Activated CD4-positive, CD25-positive, alpha-beta regulatory T cell (primary cell): ENCODE results near the gene MUC6.
"Not testable (repeated sequence)": the region's sequence is repeated elsewhere in the genome, so short reads cannot be mapped to it uniquely, and the experiment has no call there.

Experiments used
- DNase-seq, 4 experiments: peaks; one replicate each; lab custom pipeline; 2025; lab: John Stamatoyannopoulos, UW

MUC6 gene

DNA sequence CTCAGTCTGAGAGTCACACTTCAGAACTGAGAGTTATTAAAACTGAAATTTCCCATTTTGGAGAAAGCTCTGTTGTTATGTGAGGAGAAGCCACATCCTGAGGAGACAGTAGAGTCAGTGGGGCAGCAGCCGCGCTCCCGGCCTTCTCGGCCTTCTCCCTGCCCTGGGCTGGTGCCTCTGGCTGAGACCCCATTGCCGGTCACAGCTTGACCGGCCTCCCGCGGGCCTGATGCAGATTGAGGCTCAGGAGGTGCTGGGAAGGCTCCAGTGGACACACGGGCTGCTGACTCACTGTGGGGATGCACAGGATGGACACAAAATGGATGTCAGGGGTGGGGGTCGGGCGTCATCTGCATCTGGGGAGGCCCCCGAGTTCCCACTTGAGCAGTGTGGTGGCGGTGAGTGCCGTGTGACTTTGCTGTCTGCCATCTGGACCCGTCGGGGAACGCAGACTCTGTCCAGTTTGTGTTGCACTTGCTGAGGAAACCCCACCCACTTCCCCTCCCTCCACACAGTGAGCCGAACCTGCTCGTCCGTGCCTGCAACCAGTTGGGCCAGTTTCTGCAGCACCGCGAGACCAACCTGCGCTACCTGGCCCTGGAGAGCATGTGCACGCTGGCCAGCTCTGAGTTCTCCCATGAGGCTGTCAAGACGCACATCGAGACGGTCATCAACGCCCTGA lies 50.1 kb downstream of the MUC6 start:
- DNase-seq, result no peak

DNA sequence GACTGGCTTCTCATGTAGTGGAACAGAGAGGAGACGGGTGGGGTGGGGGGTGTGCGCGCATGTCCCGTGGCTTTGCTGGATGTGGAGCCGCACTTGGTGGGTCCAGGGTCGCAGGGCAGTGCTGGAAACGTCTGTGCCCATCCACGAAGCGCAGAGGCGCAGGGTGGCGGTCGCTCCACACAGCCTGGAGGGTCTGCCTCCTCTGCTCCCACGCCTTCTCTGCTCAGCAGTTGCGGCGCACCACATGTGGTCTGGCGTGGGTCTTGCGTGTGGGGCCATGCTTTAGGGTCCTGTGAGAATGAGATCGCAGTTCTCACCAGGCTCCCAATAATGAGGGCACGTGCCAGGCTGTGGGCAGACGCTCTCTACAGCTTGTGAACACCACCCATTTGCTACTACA lies 50.7 kb downstream of the MUC6 start:
- no peak for DNase-seq

DNA sequence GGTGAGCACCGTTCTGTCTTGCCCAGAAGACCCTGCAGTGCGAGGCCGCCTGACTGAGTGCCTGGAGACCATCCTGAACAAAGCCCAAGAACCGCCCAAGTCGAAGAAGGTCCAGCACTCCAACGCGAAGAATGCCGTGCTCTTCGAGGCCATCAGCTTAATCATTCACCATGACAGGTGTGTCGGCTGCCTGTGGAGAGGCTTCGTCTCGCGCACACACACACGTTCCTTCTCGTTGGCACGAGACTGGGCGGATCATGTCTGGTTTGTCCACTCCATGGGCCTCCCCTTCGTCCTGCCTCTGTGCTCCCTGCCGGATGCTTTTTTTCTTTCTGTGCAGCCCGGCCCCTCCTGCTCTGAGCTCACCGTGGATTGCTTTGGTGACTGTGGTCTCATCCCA lies 51.1 kb downstream of the MUC6 start:
- no peak for DNase-seq

DNA sequence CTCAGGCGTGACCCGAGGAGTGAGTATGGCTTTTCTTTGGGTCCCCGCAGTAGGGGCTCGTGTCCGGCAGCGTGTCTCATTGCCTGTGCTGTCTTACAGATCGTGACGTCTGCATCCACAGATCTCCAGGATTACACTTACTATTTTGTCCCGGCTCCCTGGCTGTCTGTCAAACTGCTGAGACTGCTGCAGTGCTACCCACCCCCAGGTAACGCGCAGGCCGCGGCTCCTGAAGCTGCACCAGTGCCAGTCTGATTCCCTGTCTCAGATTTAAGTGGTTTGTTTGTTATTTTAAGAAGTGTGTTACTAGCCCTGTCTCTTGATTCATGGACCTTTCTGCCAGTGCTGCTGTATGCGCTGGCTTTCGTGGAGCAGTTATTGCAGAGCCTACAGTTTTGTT lies 52.0 kb downstream of the MUC6 start:
- no peak for DNase-seq

GRCh38 chr11:981764-982163 lies 54.8 kb downstream of the MUC6 start:
- no peak for DNase-seq

DNA sequence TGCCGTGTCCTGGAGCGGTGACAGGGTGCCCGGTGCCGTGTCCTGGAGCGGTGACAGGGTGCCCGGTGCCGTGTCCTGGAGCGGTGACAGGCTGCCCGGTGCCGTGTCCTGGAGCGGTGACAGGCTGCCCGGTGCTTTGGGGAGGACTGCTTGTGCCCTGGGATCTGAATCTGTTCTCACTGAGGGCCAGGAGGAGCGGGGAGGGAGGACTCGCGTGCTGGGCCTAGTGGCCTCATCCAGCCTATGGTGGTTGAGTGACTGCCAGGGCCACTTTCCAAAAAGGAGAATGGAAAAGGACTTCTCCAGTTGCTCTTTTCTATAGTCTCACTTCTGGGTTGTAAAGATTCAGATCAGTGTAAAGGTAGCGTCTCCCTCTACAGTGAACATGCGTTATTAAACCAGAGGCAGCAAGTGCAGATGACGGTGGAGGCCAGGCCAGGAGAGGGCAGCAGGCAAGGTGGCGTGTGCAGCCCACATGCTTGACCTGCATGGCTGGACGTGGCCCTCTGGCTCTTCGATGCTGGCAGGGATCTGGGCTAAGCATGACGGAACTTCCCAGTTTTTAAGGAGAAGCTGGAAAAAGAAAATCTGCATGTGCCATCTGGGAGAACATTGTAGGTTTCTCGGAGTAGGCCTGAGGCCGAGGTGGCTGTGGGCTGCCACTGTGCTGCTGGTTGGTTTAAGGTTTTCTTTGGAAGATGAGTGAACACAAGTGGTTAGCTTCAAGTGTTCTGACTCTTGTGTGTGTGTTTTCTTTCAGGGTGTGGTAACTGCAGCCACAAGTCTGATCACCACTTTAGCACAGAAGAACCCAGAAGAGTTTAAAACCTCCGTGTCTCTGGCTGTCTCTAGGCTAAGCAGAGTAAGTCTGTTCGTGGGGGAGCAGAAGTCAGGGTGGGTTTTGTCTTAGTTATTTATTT lies 55.8 kb downstream of the MUC6 start:
- no peak for DNase-seq

DNA sequence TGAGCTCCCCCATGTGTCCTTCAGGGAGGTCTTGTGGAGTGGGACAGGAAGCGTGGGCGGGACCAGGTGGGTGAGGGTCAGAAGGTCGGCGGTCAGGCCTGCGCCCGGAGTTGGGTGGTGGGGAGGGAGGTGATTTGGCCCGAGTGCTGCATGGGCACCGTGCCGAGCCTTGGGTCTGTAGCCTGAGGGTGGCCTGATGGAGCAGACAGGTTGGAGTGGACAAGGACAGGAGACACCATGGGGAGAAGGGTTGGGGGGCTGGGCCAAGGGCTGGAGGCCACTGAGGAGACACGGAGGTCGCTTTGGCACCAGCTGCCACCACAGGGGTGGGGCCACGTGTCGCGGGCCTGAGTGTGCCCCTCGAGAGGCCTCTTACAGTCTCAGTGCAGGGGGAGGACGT lies 57.7 kb downstream of the MUC6 start:
- no peak for DNase-seq

GRCh38 chr11:977830-978720 lies 58.4 kb downstream of the MUC6 start:
- DNase-seq, result no peak

DNA sequence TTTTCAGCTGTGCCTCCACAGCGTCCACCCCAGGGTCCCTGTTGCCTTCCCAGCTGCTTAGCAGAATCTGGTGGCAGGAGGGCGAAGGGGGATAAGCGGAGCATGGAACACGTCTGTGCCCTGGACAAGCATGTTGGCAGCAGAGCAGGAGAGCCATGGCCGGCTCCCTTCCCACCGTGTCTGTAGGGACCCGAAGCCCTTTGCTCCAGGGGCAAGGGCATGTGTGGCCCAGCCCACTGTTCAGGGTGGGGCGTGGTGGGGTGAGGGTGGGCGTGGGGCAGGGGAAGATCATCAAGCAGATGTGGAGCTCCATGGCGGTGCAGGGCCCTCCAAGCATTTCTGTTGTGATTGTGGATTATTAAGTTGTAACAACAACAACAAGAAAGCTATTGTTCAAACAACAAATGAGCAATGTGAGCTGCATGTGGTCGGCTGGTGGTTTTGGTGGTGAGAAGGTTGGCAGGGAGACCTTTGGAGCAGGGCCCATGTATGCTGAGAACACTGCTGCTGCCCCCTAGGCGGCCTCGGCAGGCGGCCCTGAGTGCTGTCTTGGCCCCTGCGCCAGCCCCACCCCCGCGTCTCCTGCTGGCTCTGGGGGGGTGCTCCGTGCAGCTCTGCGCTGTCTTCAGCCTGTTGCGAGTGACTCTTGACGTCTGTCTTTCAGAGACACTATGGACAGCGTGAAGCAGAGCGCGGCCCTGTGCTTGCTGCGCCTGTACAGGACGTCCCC lies 59.9 kb downstream of the MUC6 start:
- DNase-seq, result no peak

- no peak for DNase-seq
Observed at GRCh38 chr11:975827-976226, 60.7 kb downstream of the MUC6 start.

DNA sequence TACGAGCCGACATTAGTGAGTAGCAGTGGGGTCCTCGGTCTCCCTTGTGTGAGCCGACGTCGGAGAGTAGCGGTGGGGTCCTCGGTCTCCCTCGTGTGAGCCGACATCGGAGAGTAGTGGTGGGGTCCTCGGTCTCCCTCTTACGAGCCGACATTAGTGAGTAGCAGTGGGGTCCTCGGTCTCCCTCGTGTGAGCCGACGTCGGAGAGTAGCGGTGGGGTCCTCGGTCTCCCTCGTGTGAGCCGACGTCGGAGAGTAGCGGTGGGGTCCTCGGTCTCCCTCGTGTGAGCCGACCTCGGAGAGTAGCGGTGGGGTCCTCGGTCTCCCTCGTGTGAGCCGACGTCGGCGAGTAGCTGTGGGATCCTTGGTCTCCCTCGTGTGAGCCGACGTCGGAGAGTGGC lies 61.1 kb downstream of the MUC6 start:
- DNase-seq, result not testable (repeated sequence)

DNA sequence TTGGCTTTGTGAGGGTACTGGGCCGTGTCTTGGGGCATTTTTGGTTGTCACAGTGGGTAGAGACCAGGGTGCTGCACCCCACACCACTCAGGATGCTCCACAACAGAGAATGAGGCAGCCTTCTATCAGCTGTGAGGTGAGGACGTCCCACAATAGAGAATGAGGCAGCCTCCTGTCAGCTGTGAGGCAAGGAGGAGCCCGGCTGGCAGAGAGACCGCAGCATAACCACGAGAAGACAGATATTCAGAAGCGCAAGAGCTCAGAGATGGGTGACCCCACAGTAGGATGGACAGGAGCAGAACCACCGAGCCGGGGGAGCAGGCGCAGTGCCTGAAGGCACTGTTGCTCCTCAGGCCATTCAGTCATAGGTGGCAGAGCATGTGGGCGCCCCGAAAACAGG lies 63.3 kb downstream of the MUC6 start:
- no peak for DNase-seq

DNA sequence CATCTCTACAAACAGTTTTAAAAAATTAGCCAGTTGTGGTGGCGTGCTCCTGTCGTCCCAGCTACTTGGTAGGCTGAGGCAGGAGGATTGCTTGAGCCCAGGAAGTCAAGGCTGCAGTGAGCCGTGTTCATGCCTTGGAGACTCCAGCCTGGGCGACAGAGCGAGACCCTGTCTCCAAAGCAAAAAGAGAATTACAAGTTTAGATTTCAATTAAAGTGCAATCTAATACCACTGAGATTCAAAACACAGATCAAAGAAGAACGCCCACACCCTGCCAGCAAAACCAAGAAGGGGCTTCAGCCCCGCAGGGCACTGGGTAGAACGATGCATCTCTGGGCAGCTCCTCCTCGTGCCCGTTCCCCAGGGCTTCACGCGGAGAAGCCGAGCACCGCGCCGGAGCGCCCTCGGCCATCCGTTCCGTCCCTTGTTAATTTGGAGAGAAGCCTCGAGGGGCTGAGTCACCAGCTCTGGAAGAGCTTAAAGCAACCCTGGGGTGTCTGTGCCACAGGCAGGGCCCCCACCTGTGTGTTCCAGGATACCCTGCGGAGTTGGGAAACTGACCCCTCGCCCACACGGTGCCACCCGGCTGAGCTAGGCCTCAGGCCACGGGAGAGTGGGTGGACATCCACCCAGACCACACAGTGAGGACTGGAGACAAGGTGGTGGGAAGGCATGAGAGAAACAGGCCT lies 63.9 kb downstream of the MUC6 start:
- DNase-seq, result no peak

GRCh38 chr11:971731-972365 lies 64.7 kb downstream of the MUC6 start:
- DNase-seq, result no peak

DNA sequence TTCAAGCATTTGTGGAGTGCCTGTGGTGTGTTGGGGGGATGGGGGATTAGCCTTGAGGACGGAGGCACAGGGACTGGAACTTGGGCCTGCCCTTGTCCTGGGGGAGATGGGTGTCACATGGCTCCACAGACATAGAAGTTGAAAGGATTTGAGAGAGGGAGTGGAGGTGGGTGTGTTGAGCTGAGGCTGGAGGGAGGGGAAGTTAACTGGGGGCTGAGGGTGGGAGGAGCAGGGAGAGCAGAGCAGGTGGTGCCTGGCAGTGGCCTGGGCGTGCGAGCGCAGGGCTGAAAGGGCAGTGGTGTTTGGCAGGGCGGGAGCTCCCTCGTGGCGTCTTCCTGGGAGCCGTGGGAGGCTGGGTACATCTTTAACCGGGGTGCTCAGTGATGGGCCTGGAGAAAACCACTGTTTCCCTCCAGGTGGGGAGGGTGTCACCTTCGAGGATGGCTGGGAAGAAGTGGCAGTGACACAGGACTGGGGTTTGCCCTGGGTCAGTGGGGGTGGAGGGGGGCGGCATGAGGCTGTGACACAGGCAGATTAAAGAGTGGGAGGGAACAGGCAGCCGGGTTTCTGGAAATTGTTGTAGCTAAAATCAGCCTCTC lies 65.3 kb downstream of the MUC6 start:
- no peak for DNase-seq

- no peak for DNase-seq
Observed at GRCh38 chr11:970319-970871, 66.1 kb downstream of the MUC6 start.

DNA sequence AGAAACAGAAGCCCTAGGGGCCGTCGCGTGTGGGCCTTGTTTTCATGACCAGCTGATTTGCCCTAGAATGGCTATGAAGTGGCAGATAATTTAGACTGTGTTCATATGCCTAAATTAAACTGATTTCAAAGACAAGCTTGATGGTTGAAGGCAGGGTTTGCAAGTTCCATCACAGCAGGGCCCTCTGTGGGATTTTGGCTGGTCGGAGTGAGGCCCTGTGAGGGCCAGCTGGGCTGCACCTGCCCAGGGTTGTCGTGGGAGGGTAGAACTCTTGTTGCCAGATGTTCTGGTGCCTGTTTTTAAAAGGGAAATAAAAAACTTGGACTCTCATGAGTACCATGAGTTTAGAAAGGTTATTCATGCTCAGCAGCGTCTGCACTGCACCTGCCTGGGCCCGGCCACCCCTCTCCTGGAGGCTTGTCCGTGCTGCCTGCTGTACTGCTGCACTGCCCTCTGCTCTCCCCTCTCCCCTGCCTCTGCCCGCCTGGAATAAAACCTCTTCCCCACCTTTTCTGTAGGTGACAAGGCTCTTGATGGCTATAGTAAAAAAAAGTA lies 66.8 kb downstream of the MUC6 start:
- DNase-seq, result no peak

GRCh38 chr11:968822-969221 lies 67.7 kb downstream of the MUC6 start:
- no peak for DNase-seq

- no peak for DNase-seq
Observed at GRCh38 chr11:967995-968751, 68.3 kb downstream of the MUC6 start.
